HG03354 (cell line): ENCODE results near the gene GIPC1.
"Not testable (repeated sequence)": the region's sequence is repeated elsewhere in the genome, so short reads cannot be mapped to it uniquely, and the experiment has no call there.

Experiments used
- ATAC-seq: cut with Tn5 transposase; IDR thresholded peaks from one replicate; pipeline ENCODE4 v1.9.1; 2021; ENCODE audit warnings: mild to moderate bottlenecking; ENCODE audit not compliant: unreplicated experiment, poor library complexity, severe bottlenecking

The GIPC1 gene

GRCh38 chr19:14519245-14519859 is 23.4 kb upstream of the GIPC1 start:
- no peak for ATAC-seq

- peak; percentile 61 for ATAC-seq
Measured at GRCh38 chr19:14517840-14518505, 22.0 kb upstream of the GIPC1 start, which contains the start of gene DNAJB1. Gene DNAJB1 (minus strand): TSS chr19:14518397. CDS start chr19:14518349, 48 bp downstream.

- no peak for ATAC-seq
Measured at GRCh38 chr19:14517446-14517839, 21.5 kb upstream of the GIPC1 start.

- no peak for ATAC-seq
Measured at GRCh38 chr19:14516746-14517438, 21.0 kb upstream of the GIPC1 start.

- ATAC-seq: no peak
Measured at GRCh38 chr19:14516048-14516534, 20.2 kb upstream of the GIPC1 start.

GRCh38 chr19:14515501-14516047 is 19.6 kb upstream of the GIPC1 start:
- no peak for ATAC-seq

- no peak for ATAC-seq
Measured at GRCh38 chr19:14514215-14514863, 18.4 kb upstream of the GIPC1 start.

- ATAC-seq: no peak
Measured at GRCh38 chr19:14512406-14512961, 16.6 kb upstream of the GIPC1 start.

GRCh38 chr19:14511229-14511593 is 15.3 kb upstream of the GIPC1 start:
- ATAC-seq: no peak

GRCh38 chr19:14510311-14511228 is 14.6 kb upstream of the GIPC1 start:
- no peak for ATAC-seq

GRCh38 chr19:14507704-14508542 is 12.0 kb upstream of the GIPC1 start:
- ATAC-seq: no peak

- no peak for ATAC-seq
Measured at GRCh38 chr19:14505488-14506239, 9.7 kb upstream of the GIPC1 start.

- not testable (repeated sequence) for ATAC-seq
Measured at GRCh38 chr19:14504575-14504974, 8.6 kb upstream of the GIPC1 start.

GRCh38 chr19:14503285-14503684 is 7.4 kb upstream of the GIPC1 start:
- ATAC-seq: no peak

- no peak for ATAC-seq
Measured at GRCh38 chr19:14502334-14503092, 6.6 kb upstream of the GIPC1 start.

GRCh38 chr19:14497228-14497921 is 1.4 kb upstream of the GIPC1 start:
- ATAC-seq: no peak
